UCSD-AML1 (cell line): ENCODE measurements around the gene C19orf25.
"Not testable (repeated sequence)": the region's sequence is repeated elsewhere in the genome, so short reads cannot be mapped to it uniquely, and the experiment has no call there.

ENCODE experiments used
- DNase-seq: peaks from one replicate; lab custom pipeline; 2025; ENCODE audit not compliant: unreplicated experiment; lab: John Stamatoyannopoulos, UW

The C19orf25 gene

GRCh38 chr19:1512671-1513498 lies 33.9 kb upstream of the C19orf25 start, which contains the start of gene ADAMTSL5:
TSS of gene ADAMTSL5 (minus strand) at chr19:1513019. CDS start at chr19:1510943, 2,076 bp downstream.
- peak; percentile 68 for DNase-seq

GRCh38 chr19:1511318-1512317 lies 32.6 kb upstream of the C19orf25 start:
- no peak for DNase-seq

GRCh38 chr19:1510807-1511206 lies 31.8 kb upstream of the C19orf25 start:
- DNase-seq: no peak

GRCh38 chr19:1510442-1510806 lies 31.4 kb upstream of the C19orf25 start:
- no peak for DNase-seq

- no peak for DNase-seq
These were observed 30.8 kb upstream of the C19orf25 start for GRCh38 chr19:1509602-1510441.

- no peak for DNase-seq
These were observed 29.5 kb upstream of the C19orf25 start for GRCh38 chr19:1508507-1508856.

GRCh38 chr19:1507763-1508506 lies 28.9 kb upstream of the C19orf25 start:
- DNase-seq: peak; percentile 94

- DNase-seq: no peak
These were observed 28.2 kb upstream of the C19orf25 start for GRCh38 chr19:1507192-1507660.

GRCh38 chr19:1505991-1506881 lies 27.2 kb upstream of the C19orf25 start:
- DNase-seq: no peak

- DNase-seq: no peak
These were observed 26.0 kb upstream of the C19orf25 start for GRCh38 chr19:1505012-1505411.

- no peak for DNase-seq
These were observed 25.1 kb upstream of the C19orf25 start for GRCh38 chr19:1503925-1504773.

GRCh38 chr19:1503089-1503924 lies 24.3 kb upstream of the C19orf25 start:
- peak; percentile 79 for DNase-seq

GRCh38 chr19:1502433-1503088 lies 23.5 kb upstream of the C19orf25 start:
- DNase-seq: no peak

GRCh38 chr19:1501200-1501595 lies 22.2 kb upstream of the C19orf25 start:
- no peak for DNase-seq

GRCh38 chr19:1499231-1499630 lies 20.2 kb upstream of the C19orf25 start:
- not testable (repeated sequence) for DNase-seq

- DNase-seq: no peak
These were observed 18.7 kb upstream of the C19orf25 start for GRCh38 chr19:1497578-1498235.
